ENCODE measurements around the gene ZNF605. TPM values are rescaled to one million over a fixed set of nuclear protein-coding genes. Genes with fewer than 3 reads are reported as not detected.
"Not testable (repeated sequence)": the region's sequence is repeated elsewhere in the genome, so short reads cannot be mapped to it uniquely, and the experiment has no call there.

Gene ZNF605
- total RNA-seq, 2 donors from 2014 or later: 7.0 to 23.2 TPM

- DNase-seq (ENCODE audit: low spot score): no peak
- Histone ChIP-seq H3K4me1 (ENCODE audit: control insufficient read depth in 1 of 2, low read depth in 2 of 2) (no peaks in the 10 kb centered on the region), H3K27me3 (replicated peaks; ENCODE audit: insufficient read depth) (no peaks in the 10 kb centered on the region), H3K4me3 (no peak overlapping the region), H3K27ac (no peak overlapping the region), H3K36me3 (peaks cover 3% of the 10 kb centered on the region), H3K9me3 (peaks cover 48% of the 10 kb centered on the region)
- TF ChIP-seq CTCF (IDR thresholded peaks at IDR 0.05): no peak
- no peak for ATAC-seq (ENCODE audit: insufficient number of reproducible peaks, low FRiP score, low read depth)
These were observed 16.3 kb upstream of the ZNF605 start for GRCh38 chr12:132972374-132972773.

- no peak for TF ChIP-seq CTCF (IDR thresholded peaks at IDR 0.05)
- Histone ChIP-seq H3K27me3 (replicated peaks; ENCODE audit: insufficient read depth) (no peaks in the 10 kb centered on the region), H3K4me3 (no peak overlapping the region), H3K4me1 (ENCODE audit: control insufficient read depth in 1 of 2, low read depth in 2 of 2) (no peaks in the 10 kb centered on the region), H3K9me3 (peaks cover 44% of the 10 kb centered on the region), H3K27ac (no peak overlapping the region), H3K36me3 (peaks cover 11% of the 10 kb centered on the region)
- ATAC-seq (ENCODE audit: insufficient number of reproducible peaks, low FRiP score, low read depth): no peak
- no peak for DNase-seq (ENCODE audit: low spot score)
These were observed 11.6 kb upstream of the ZNF605 start for GRCh38 chr12:132967736-132968135.

- peaks cover 12% of the 10 kb centered on the region for H3K36me3 ChIP-seq
- H3K9me3 ChIP-seq: peaks cover 43% of the 10 kb centered on the region
These were observed 10.7 kb upstream of the ZNF605 start for GRCh38 chr12:132966676-132967415.

DNA sequence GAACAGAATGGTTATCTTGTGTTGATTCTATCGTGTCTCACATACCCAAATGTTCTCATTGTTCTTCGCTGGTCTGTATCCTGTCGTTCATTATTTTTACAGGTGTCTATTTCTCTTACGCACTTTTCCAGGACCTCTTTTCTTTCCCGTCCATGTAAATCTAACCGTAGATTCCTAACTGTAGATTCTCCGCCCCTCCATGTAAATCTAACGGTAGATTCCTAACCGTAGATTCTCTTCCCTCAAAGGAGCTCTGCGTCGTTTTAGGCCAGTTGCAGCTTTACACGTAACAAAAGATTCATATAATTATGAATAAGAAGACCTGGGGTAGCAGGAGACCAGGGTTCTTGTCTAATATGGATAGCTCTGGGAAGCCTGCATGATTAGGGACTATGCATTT, 9.7 kb upstream of the ZNF605 start:
- no peaks in the 10 kb centered on the region for H3K4me1 ChIP-seq (ENCODE audit: control insufficient read depth in 1 of 2, low read depth in 2 of 2)
- ATAC-seq (ENCODE audit: insufficient number of reproducible peaks, low FRiP score, low read depth): no peak

More at GRCh38 chr12:132966676-132967415, 10.7 kb upstream of the ZNF605 start:
- H3K4me1 ChIP-seq (ENCODE audit: control insufficient read depth in 1 of 2, low read depth in 2 of 2): no peaks in the 10 kb centered on the region
- H3K4me3 ChIP-seq: no peak overlapping the region
- no peaks in the 10 kb centered on the region for H3K27me3 ChIP-seq (replicated peaks; ENCODE audit: insufficient read depth)
- no peak for ATAC-seq (ENCODE audit: insufficient number of reproducible peaks, low FRiP score, low read depth)
- no peak overlapping the region for H3K27ac ChIP-seq
- TF ChIP-seq CTCF (IDR thresholded peaks at IDR 0.05): no peak
- no peak for DNase-seq (ENCODE audit: low spot score)

DNA sequence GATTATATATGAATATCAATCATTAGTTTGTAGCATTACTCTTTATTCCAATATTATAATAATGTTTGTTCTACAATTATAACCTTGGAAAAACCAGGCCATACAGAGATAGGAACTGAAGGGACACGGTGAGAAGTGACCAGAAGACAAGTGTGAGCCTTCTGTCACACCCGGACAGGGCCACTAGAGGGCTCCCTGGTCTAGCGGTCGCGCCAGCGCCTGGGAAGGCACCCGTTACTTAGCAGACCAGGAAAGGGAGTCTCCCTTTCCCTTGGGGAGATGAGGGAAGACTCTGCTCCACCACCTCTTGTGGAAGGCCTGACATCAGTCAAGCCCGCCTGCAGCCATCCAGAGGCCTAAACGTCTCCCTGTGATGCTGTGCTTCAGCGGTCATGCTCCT, 7.8 kb upstream of the ZNF605 start:
- H3K27ac ChIP-seq; H3K4me3 ChIP-seq; H3K4me1 ChIP-seq (ENCODE audit: control insufficient read depth in 1 of 2, low read depth in 2 of 2); DNase-seq (ENCODE audit: low spot score); ATAC-seq (ENCODE audit: insufficient number of reproducible peaks, low FRiP score, low read depth); H3K27me3 ChIP-seq (replicated peaks; ENCODE audit: insufficient read depth): not testable (repeated sequence)
- Histone ChIP-seq H3K9me3 (peaks cover 28% of the 10 kb centered on the region), H3K36me3 (peaks cover 12% of the 10 kb centered on the region)

More for the DNA sequence above, 9.7 kb upstream of the ZNF605 start:
- Histone ChIP-seq H3K4me3 (no peak overlapping the region), H3K36me3 (peaks cover 12% of the 10 kb centered on the region), H3K27ac (no peak overlapping the region), H3K9me3 (peaks cover 37% of the 10 kb centered on the region), H3K27me3 (replicated peaks; ENCODE audit: insufficient read depth) (no peaks in the 10 kb centered on the region)
- TF ChIP-seq CTCF (IDR thresholded peaks at IDR 0.05): no peak
- no peak for DNase-seq (ENCODE audit: low spot score)

GRCh38 chr12:132961790-132962189, 5.7 kb upstream of the ZNF605 start:
- ATAC-seq (ENCODE audit: insufficient number of reproducible peaks, low FRiP score, low read depth); H3K4me3 ChIP-seq; H3K4me1 ChIP-seq (ENCODE audit: control insufficient read depth in 1 of 2, low read depth in 2 of 2); H3K27me3 ChIP-seq (replicated peaks; ENCODE audit: insufficient read depth); H3K36me3 ChIP-seq; DNase-seq (ENCODE audit: low spot score); H3K27ac ChIP-seq: not testable (repeated sequence)
- peaks cover 12% of the 10 kb centered on the region for H3K9me3 ChIP-seq
